ENCODE data around the gene SP110.

The SP110 gene

DNA sequence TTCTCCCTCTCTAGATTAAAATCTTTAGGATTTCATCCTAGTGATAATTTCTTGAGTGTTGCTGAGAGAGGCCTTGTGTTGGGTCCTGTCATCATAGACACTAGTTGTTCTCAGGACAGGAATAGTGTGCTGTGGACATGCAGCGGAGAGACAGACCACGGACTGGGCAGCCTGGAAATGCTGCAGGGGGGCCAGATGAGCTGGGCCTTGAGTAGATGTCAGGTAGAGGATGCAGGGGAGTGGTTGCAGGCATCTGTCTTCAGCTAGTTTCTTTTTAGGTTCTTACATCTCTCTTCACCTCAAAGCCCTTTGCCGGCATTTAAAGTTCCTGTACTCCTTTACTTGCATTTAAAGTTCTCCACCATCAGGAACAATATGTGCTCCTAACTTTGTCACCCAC is 42.8 kb downstream of the SP110 start:
- Histone ChIP-seq H3K4me3 (ENCODE audit: low read depth, low read length) (no peak overlapping the region), H3K36me3 (ENCODE audit: control insufficient read depth in 2 of 2, insufficient read depth in 1 of 2, low read length in 2 of 2) (peaks cover 0 to 4% of the 10 kb centered on the region in 2 experiments; a peak in 1 of 3 replicates), H3K4me1 (ENCODE audit: control insufficient read depth, insufficient read depth, low read length) (no peaks in the 10 kb centered on the region), H3K27ac (ENCODE audit: extremely low read depth, low read depth, low read length) (no peak overlapping the region), H3K9me3 (ENCODE audit: control insufficient read depth, insufficient read depth, low read depth, low read length) (no peaks in the 10 kb centered on the region)
- TF ChIP-seq ZNF16 (tag by site-specific recombination; IDR thresholded peaks at IDR 0.05; ENCODE audit: low read depth) = no peak
- TF ChIP-seq OVOL3 (tag by site-specific recombination; IDR thresholded peaks at IDR 0.05) = no peak
- TF ChIP-seq EGR2 (tag by site-specific recombination; IDR thresholded peaks at IDR 0.05; ENCODE audit: low read depth) = no peak
- TF ChIP-seq ZNF10 (tag by site-specific recombination; IDR thresholded peaks at IDR 0.05) = no peak
- TF ChIP-seq ZNF221 (tag by site-specific recombination; IDR thresholded peaks at IDR 0.05; ENCODE audit: borderline replicate concordance) = no peak
- TF ChIP-seq, protein P1, sequence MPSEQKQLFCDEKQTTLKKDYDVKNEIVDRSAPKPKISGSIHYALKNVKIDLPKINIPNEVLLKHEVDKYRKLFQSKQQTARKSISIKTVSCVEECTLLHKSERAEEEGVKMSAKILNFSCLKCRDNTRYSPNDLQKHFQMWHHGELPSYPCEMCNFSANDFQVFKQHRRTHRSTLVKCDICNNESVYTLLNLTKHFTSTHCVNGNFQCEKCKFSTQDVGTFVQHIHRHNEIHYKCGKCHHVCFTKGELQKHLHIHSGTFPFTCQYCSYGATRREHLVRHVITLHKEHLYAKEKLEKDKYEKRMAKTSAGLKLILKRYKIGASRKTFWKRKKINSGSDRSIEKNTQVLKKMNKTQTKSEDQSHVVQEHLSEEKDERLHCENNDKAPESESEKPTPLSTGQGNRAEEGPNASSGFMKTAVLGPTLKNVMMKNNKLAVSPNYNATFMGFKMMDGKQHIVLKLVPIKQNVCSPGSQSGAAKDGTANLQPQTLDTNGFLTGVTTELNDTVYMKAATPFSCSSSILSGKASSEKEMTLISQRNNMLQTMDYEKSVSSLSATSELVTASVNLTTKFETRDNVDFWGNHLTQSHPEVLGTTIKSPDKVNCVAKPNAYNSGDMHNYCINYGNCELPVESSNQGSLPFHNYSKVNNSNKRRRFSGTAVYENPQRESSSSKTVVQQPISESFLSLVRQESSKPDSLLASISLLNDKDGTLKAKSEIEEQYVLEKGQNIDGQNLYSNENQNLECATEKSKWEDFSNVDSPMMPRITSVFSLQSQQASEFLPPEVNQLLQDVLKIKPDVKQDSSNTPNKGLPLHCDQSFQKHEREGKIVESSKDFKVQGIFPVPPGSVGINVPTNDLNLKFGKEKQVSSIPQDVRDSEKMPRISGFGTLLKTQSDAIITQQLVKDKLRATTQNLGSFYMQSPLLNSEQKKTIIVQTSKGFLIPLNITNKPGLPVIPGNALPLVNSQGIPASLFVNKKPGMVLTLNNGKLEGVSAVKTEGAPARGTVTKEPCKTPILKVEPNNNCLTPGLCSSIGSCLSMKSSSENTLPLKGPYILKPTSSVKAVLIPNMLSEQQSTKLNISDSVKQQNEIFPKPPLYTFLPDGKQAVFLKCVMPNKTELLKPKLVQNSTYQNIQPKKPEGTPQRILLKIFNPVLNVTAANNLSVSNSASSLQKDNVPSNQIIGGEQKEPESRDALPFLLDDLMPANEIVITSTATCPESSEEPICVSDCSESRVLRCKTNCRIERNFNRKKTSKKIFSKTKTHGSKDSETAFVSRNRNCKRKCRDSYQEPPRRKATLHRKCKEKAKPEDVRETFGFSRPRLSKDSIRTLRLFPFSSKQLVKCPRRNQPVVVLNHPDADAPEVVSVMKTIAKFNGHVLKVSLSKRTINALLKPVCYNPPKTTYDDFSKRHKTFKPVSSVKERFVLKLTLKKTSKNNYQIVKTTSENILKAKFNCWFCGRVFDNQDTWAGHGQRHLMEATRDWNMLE (tag by site-specific recombination; conservative IDR thresholded peaks at IDR 0.05; ENCODE audit: low read depth) = no peak
- TF ChIP-seq, protein P2, sequence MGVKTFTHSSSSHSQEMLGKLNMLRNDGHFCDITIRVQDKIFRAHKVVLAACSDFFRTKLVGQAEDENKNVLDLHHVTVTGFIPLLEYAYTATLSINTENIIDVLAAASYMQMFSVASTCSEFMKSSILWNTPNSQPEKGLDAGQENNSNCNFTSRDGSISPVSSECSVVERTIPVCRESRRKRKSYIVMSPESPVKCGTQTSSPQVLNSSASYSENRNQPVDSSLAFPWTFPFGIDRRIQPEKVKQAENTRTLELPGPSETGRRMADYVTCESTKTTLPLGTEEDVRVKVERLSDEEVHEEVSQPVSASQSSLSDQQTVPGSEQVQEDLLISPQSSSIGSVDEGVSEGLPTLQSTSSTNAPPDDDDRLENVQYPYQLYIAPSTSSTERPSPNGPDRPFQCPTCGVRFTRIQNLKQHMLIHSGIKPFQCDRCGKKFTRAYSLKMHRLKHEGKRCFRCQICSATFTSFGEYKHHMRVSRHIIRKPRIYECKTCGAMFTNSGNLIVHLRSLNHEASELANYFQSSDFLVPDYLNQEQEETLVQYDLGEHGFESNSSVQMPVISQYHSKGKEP (tag by site-specific recombination; IDR thresholded peaks at IDR 0.05) = no peak
- TF ChIP-seq, protein P3, sequence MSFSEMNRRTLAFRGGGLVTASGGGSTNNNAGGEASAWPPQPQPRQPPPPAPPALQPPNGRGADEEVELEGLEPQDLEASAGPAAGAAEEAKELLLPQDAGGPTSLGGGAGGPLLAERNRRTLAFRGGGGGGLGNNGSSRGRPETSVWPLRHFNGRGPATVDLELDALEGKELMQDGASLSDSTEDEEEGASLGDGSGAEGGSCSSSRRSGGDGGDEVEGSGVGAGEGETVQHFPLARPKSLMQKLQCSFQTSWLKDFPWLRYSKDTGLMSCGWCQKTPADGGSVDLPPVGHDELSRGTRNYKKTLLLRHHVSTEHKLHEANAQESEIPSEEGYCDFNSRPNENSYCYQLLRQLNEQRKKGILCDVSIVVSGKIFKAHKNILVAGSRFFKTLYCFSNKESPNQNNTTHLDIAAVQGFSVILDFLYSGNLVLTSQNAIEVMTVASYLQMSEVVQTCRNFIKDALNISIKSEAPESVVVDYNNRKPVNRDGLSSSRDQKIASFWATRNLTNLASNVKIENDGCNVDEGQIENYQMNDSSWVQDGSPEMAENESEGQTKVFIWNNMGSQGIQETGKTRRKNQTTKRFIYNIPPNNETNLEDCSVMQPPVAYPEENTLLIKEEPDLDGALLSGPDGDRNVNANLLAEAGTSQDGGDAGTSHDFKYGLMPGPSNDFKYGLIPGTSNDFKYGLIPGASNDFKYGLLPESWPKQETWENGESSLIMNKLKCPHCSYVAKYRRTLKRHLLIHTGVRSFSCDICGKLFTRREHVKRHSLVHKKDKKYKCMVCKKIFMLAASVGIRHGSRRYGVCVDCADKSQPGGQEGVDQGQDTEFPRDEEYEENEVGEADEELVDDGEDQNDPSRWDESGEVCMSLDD (tag by site-specific recombination; IDR thresholded peaks at IDR 0.05) = no peak
- TF ChIP-seq ZNF311 (tag by site-specific recombination; IDR thresholded peaks at IDR 0.05; ENCODE audit: borderline replicate concordance) = no peak
- CTCF ChIA-PET = interaction anchor here (0.8 kb wide), 1 partner anchor 13 kb away, joined by 3 read pairs; no protein-coding TSS in a partner anchor
- POLR2A ChIA-PET = no interaction called here

DNA sequence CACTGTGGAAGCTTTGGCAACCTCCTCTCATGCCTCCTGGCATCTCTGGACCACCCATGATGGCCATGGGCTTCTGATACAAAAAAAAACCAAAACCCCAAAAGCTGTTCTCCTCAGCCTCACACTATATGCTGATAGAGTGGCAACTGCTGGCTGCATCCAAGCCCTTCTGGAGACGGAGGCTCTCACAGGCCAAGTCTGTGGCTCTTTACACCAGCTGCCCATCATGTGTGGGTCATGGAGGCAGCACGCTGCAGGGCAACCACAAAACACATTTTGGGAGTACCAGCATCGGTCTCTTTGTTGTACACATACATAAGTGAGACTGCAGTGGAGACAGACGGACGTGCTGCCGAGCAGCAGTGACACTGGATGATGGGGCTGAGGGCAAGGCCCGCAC is 45.3 kb downstream of the SP110 start:
- H3K36me3 ChIP-seq (ENCODE audit: control insufficient read depth in 2 of 2, insufficient read depth in 1 of 2, low read length in 2 of 2) = peaks cover 0 to 4% of the 10 kb centered on the region in 2 experiments; a peak in 1 of 3 replicates
- no peaks in the 10 kb centered on the region for H3K9me3 ChIP-seq (ENCODE audit: control insufficient read depth, insufficient read depth, low read depth, low read length)
- no peaks in the 10 kb centered on the region for H3K4me1 ChIP-seq (ENCODE audit: control insufficient read depth, insufficient read depth, low read length)
- H3K4me3 ChIP-seq (ENCODE audit: low read depth, low read length) = no peak overlapping the region
- CTCF ChIA-PET = no interaction called here
- POLR2A ChIA-PET = no interaction called here
- H3K27ac ChIP-seq (ENCODE audit: extremely low read depth, low read depth, low read length) = no peak overlapping the region
- TF ChIP-seq, protein P4, sequence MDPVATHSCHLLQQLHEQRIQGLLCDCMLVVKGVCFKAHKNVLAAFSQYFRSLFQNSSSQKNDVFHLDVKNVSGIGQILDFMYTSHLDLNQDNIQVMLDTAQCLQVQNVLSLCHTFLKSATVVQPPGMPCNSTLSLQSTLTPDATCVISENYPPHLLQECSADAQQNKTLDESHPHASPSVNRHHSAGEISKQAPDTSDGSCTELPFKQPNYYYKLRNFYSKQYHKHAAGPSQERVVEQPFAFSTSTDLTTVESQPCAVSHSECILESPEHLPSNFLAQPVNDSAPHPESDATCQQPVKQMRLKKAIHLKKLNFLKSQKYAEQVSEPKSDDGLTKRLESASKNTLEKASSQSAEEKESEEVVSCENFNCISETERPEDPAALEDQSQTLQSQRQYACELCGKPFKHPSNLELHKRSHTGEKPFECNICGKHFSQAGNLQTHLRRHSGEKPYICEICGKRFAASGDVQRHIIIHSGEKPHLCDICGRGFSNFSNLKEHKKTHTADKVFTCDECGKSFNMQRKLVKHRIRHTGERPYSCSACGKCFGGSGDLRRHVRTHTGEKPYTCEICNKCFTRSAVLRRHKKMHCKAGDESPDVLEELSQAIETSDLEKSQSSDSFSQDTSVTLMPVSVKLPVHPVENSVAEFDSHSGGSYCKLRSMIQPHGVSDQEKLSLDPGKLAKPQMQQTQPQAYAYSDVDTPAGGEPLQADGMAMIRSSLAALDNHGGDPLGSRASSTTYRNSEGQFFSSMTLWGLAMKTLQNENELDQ (tag by site-specific recombination; IDR thresholded peaks at IDR 0.05; ENCODE audit: low read depth) = no peak
- TF ChIP-seq ZNF843 (tag by site-specific recombination; IDR thresholded peaks at IDR 0.05) = no peak
- no peak for TF ChIP-seq ZNF561 (tag by site-specific recombination; IDR thresholded peaks at IDR 0.05; ENCODE audit: borderline replicate concordance)
- TF ChIP-seq ZNF473 (tag by site-specific recombination; IDR thresholded peaks at IDR 0.05) = no peak
- no peak for TF ChIP-seq ZNF776 (tag by site-specific recombination; IDR thresholded peaks at IDR 0.05; ENCODE audit: borderline replicate concordance)
- TF ChIP-seq KLF10 (tag by site-specific recombination; IDR thresholded peaks at IDR 0.05) = no peak
- TF ChIP-seq, protein P5, sequence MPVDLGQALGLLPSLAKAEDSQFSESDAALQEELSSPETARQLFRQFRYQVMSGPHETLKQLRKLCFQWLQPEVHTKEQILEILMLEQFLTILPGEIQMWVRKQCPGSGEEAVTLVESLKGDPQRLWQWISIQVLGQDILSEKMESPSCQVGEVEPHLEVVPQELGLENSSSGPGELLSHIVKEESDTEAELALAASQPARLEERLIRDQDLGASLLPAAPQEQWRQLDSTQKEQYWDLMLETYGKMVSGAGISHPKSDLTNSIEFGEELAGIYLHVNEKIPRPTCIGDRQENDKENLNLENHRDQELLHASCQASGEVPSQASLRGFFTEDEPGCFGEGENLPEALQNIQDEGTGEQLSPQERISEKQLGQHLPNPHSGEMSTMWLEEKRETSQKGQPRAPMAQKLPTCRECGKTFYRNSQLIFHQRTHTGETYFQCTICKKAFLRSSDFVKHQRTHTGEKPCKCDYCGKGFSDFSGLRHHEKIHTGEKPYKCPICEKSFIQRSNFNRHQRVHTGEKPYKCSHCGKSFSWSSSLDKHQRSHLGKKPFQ (tag by site-specific recombination; IDR thresholded peaks at IDR 0.05) = no peak
- TF ChIP-seq SP3 (tag by site-specific recombination; IDR thresholded peaks at IDR 0.05) = no peak
- TF ChIP-seq REPIN1 (tag by site-specific recombination; IDR thresholded peaks at IDR 0.05; ENCODE audit: low read depth) = no peak
- TF ChIP-seq, protein P2 (tag by site-specific recombination; IDR thresholded peaks at IDR 0.05) = no peak

Data from HEK293 (cell line).